WI38 (cell line): ENCODE measurements around the gene SLC22A1.

Experiments
- H3K4me3 ChIP-seq: 2 replicates; pipeline ENCODE4 v1.5.1; 2011; ENCODE audit warnings: low read depth, mild to moderate bottlenecking, control low read depth, low read length
- TF ChIP-seq, protein P1 (sequence below): IDR thresholded peaks from 2 replicates; pipeline ENCODE4 v1.5.1; 2012; ENCODE audit warnings: low read depth, mild to moderate bottlenecking, control low read depth, low read length

Gene SLC22A1

DNA sequence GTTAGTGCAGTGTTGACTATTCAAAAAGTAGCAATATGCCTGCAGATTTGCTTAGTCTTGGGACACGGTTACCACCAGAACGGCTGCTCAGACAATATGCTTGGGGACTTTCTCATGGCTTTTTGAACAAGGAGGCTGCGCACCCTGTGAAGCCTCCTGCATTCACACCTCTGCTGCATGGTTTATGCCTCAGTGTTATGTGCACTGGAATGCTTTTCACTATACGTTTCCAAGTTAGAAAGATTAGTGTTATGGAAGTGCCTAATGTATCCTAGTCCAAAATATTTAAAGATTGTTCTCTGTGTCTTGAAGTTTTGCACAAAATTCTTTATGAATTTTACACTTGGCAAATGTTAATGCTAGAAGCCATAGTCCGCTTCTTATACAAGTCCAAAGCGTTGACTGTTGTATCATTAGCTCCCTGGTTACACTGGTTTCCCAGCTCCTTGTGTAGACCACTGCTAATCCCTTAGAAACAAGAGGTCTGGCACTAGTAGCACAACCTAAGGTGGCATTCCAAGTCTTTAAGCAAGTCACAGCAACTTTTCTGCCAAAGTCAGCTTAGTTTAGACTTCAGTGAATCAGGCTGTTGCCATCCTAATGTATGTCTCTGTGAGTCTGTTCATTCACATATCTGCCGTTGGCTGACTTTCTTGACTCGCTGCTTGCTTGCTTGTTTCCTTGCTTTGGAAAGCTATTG is 26.3 kb upstream of the SLC22A1 start:
- no peak overlapping the region for H3K4me3 ChIP-seq
- TF ChIP-seq, protein P1, sequence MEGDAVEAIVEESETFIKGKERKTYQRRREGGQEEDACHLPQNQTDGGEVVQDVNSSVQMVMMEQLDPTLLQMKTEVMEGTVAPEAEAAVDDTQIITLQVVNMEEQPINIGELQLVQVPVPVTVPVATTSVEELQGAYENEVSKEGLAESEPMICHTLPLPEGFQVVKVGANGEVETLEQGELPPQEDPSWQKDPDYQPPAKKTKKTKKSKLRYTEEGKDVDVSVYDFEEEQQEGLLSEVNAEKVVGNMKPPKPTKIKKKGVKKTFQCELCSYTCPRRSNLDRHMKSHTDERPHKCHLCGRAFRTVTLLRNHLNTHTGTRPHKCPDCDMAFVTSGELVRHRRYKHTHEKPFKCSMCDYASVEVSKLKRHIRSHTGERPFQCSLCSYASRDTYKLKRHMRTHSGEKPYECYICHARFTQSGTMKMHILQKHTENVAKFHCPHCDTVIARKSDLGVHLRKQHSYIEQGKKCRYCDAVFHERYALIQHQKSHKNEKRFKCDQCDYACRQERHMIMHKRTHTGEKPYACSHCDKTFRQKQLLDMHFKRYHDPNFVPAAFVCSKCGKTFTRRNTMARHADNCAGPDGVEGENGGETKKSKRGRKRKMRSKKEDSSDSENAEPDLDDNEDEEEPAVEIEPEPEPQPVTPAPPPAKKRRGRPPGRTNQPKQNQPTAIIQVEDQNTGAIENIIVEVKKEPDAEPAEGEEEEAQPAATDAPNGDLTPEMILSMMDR, result no peak

DNA sequence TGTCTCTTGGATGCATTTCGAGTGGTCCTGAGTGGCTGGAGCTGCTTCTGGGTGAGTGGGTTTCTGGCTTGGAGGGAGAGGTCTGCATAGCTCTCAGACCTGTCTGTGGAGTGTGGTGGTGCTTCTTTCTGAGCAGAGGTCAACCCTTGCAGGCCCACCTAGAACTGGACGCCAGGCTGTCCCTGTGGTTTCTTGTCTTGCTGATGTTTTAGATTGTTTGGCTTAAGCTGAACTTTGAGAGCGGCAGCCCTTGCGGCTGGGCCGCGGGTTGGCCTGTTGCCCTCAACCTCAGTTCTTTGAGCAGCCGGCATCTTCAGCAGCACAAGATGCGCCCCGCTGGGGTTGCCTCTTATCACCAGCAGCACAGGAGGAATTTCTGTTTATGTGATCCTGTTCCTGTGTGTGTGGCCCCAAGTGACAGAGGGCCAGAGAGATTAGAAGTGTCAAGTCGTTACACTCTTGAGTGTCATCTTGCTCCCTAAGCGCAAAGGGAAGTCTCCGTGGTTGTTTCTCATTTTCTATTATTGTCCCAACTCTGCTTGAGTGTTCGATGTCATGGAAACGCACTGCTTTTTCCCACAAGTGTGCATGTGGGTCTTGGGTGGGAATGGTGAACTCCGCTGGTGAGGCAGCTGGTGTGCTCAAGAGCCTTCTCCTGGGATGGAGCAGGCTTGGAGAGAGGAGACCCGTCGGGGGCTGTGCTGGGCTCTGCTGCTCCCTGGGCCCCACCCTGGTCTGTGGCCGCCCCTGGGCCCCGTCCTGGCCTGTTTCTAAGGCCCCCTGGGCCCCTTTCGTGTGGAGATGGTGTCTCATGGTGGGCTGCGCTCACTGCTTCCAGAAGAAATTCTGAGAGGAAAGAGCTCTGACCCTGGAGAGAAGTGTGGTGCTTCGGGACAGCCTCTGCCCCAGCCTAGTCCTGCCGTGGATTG is 20.1 kb upstream of the SLC22A1 start:
- H3K4me3 ChIP-seq, result no peak overlapping the region
- TF ChIP-seq, protein P1, result no peak

DNA sequence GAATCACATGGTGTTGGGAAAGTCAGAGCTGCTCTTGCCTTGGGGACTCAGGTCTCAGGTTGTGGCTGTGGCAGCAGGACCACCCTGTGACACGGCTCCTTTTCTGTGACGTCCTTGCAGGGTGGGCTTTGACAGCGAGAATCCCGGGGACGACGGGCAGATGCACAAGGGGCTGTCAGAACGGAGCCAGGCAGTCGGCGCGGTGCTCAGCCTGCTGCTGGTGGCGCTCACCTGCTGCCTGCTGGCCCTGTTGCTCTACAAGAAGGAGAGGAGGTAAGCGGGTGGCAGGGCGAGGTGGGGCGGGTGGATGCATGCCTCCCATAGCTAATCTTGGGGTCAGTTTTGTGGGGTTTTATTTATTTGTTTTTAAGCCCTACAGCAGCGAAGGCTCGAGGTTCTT is 19.2 kb upstream of the SLC22A1 start:
- TF ChIP-seq, protein P1, result no peak
- no peak overlapping the region for H3K4me3 ChIP-seq

DNA sequence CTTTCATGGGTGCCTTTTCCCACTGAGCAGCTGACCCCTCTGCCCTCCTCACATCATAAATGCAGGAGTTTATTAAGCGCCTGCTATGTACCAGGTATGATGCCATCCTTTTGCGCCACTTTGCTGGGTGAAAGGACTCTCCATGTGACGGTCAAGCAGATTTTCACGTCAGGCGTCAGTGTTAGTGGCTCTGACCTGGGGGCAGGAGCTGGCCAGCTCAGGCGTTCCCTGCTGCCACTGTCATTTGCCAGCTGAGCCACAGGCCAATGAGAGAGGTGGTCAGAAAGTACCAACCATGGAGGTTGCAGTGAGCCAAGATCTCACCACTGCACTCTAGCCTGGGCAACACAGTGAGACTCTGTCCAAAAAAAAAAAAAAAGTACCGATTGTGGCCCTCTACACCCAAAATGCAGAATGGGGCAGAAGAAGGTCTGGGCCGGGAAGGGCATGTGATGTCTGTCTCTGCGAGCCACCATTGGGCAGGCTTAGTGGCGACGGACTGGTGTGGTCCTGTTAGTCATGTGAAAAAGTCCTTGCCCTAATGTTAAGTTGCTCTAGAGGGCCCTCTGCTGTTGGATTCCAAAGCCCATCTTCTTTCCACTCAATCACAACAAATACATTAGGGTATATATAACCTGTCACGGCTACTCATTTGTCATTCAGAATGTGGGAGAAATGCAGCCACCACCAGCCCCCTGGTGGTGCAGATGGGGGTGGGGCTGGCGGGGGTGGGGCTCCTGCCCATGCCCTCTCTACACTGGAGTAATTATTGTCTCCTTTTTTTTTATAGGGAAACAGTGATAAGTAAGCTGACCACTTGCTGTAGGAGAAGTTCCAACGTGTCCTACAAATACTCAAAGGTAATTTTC is 18.4 kb upstream of the SLC22A1 start:
- H3K4me3 ChIP-seq, result no peak overlapping the region
- TF ChIP-seq, protein P1, result peak; percentile 24; the same call in 1 of the 2 replicates

DNA sequence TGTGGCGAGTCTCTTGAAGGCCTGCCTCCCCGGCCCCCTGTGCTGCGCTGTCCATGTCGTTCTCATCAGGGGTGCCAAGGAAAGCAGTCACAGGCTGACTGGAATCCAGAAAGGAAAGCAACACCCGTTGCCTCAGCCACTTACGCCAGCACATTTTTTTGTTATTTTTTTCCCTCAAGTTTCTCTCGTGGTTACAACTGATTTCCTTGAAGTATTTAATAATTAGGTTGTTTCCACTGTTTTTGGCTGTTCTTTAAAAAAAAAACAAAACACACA is 17.9 kb upstream of the SLC22A1 start:
- H3K4me3 ChIP-seq, result no peak overlapping the region
- TF ChIP-seq, protein P1, result no peak

DNA sequence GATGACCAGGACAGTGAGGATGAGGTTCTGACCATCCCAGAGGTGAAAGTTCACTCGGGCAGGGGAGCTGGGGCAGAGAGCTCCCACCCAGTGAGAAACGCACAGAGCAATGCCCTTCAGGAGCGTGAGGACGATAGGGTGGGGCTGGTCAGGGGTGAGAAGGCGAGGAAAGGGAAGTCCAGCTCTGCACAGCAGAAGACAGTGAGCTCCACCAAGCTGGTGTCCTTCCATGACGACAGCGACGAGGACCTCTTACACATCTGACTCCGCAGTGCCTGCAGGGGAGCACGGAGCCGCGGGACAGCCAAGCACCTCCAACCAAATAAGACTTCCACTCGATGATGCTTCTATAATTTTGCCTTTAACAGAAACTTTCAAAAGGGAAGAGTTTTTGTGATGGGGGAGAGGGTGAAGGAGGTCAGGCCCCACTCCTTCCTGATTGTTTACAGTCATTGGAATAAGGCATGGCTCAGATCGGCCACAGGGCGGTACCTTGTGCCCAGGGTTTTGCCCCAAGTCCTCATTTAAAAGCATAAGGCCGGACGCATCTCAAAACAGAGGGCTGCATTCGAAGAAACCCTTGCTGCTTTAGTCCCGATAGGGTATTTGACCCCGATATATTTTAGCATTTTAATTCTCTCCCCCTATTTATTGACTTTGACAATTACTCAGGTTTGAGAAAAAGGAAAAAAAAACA is 16.6 kb upstream of the SLC22A1 start:
- no peak overlapping the region for H3K4me3 ChIP-seq
- TF ChIP-seq, protein P1, result no peak
